GM03348 (cell line): Measurements from ENCODE around the gene ADORA2B.
A peak's percentile ranks its signal among the peaks of the same experiment; 100 is the strongest.

Source experiments
- DNase-seq: peaks from one replicate; pipeline ENCODE4 v3.0.0; 2012; ENCODE audit warnings: low spot score

Gene ADORA2B

GRCh38 chr17:15981646-15982580 is 37.0 kb downstream of the ADORA2B start:
- DNase-seq, result no peak

GRCh38 chr17:15996322-15996721 is 51.4 kb downstream of the ADORA2B start:
- no peak for DNase-seq

GRCh38 chr17:15998031-15998562 is 53.2 kb downstream of the ADORA2B start:
- DNase-seq, result no peak

- peak; percentile 98 for DNase-seq
Observed at GRCh38 chr17:15999141-15999973, 54.4 kb downstream of the ADORA2B start, which contains the start of the genes TTC19 and ZSWIM7. Gene TTC19, plus strand, starts transcription at chr17:15999824. Its CDS starts 25 bp downstream, at chr17:15999849. Gene ZSWIM7, minus strand, starts transcription at chr17:15999704. Its CDS starts 110 bp downstream, at chr17:15999594.

GRCh38 chr17:15999974-16000827 is 55.3 kb downstream of the ADORA2B start:
- DNase-seq, result peak; percentile 63

DNA sequence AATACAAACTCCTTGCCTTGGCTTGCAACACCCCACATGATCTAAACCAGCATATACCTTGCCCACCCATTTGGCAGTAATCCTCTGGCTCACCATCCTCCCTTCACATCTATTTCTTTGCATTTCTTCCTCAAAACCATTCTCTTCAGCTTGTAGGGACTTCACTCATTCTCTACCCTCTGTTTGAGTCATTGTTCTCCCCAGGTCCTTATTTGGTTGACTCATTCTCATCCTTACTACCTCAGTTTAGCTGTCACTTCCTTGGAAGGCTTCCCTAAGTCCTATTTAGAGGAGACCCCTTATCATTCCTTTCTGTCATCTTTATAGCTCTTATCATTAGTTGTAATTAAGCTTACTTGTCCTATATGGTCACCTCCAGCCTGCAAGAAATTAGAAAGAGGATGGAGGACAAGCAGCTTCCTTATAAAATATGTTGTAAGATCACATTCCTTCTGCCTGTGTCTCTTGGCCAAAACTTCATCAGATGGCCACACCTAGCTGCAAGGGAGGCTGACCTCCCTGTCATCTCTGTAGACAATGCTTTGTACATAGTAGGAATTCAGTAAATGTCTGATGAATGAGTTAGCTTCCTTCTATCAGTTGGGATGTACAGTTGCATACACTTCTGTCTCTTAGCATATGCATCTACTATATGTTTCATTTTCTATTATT is 56.4 kb downstream of the ADORA2B start:
- DNase-seq, result no peak

- no peak for DNase-seq
Observed at GRCh38 chr17:16002708-16003260, 57.9 kb downstream of the ADORA2B start.

- no peak for DNase-seq
Observed at GRCh38 chr17:16003841-16004240, 58.9 kb downstream of the ADORA2B start.

- DNase-seq, result no peak
Observed at GRCh38 chr17:16005636-16006035, 60.7 kb downstream of the ADORA2B start.

DNA sequence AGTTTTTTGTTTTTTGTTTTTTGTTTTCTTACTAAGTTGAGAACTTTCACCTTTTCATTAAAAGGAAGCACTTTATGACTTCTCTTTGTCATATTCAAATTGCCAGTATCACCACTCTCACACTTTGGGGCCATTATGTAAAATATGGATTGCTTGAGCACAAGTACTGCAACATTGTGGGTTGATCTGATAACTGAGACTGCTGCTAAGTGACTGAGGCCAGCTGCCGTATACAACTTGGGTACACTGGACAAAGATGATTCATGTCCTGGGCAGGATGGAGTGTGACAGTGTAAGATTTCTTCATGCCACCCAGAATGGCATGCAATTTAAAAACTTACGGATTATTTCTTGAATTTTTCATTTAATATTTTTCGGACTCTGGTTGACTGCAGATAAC is 62.5 kb downstream of the ADORA2B start:
- no peak for DNase-seq

DNA sequence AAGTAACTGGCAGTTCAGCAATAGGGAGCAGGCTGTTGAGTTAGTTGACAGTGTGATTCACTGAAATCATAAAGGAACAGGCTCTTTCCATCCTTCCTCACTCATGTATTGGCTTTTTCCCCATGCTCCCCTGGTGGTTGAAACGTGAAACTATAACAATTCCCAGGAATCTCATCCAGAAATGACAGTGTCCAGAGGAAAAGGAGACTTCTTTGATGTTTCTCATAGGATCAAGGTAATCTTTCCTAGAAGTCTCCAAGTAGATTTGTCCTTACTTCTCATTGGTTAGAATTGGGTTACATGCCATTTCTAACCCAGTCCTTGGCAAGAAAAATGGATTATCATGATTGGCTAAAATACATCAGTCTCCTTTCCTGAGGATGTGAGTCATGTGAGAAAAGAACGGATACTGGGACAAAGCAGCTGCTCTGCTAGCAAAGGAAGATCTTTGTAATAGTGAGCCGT is 69.0 kb downstream of the ADORA2B start:
- peak; percentile 51 for DNase-seq

- DNase-seq, result no peak
Observed at GRCh38 chr17:16019347-16019746, 74.4 kb downstream of the ADORA2B start.

GRCh38 chr17:16023881-16024280 is 79.0 kb downstream of the ADORA2B start:
- DNase-seq, result no peak

DNA sequence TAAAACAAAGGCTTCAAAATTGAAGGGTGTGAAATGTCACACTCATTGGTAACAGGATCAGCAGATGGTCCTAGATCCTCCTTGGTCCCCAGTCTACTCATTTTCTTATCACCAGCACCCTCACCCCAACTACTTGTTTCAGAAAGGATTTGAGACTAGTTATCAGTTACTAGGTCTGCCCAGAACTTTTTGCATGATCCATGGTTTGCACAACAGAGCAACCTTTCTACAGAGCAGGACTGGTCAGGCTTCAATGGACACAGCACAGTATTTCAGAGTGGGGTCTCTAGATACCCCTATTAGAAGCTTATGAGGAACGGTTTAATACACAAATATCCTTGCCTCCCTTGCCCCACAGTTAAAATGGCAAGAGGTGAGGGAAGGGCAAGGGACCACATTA is 80.3 kb downstream of the ADORA2B start:
- no peak for DNase-seq
